NCI-H345 treated with DMSO at 0.1 percent for 48 hours (cell line): ENCODE measurements around the gene PCDHB6.
"Not testable (repeated sequence)": the region's sequence is repeated elsewhere in the genome, so short reads cannot be mapped to it uniquely, and the experiment has no call there.

Experiments used
- DNase-seq: peaks from one replicate; lab custom pipeline; 2025; ENCODE audit not compliant: unreplicated experiment; lab: John Stamatoyannopoulos, UW

The PCDHB6 gene

GRCh38 chr5:141149812-141150211, at the start of gene PCDHB6:
Gene PCDHB6, plus strand, starts transcription at chr5:141150057. Its CDS starts 201 bp downstream, at chr5:141150258.
- no peak for DNase-seq

DNA sequence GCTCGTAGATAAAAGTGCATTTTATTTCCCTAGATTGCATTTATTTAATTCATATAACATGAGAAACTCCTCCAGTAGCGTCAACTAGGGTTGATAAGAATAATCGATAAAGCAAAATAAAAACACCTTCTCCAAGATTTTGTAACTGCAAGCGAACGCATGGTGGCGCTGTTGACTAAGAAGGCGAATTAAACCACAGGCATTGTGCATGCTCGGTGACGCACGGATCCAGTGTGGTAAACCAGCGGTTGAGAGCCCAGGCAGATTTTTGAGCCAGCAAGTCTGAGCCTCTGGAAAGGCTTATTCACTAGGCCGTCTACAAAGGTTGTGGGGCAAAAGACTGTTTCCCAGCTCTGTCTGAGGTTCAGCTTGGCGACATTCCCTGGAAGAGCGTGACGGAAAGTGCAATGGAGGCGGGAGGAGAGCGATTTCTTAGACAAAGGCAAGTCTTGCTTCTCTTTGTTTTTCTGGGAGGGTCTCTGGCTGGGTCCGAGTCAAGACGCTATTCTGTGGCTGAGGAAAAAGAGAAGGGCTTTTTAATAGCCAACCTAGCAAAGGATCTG, 49.5 kb upstream of the PCDHB6 start, which contains the start of gene PCDHB3:
PCDHB3 (plus strand) TSS at position 231 of the 563 bp plus-strand sequence; CDS start at position 408, 177 bp downstream.
- peak; percentile 42 for DNase-seq

- DNase-seq: no peak
These were observed 48.8 kb upstream of the PCDHB6 start for GRCh38 chr5:141101059-141101458.

DNA sequence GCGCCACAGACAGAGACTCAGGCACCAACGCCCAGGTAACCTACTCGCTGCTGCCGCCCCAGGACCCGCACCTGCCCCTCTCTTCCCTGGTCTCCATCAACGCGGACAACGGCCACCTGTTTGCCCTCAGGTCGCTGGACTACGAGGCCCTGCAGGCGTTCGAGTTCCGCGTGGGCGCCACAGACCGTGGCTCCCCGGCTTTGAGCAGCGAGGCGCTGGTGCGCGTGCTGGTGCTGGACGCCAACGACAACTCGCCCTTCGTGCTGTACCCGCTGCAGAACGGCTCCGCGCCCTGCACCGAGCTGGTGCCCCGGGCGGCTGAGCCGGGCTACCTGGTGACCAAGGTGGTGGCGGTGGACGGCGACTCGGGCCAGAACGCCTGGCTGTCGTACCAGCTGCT, 47.8 kb upstream of the PCDHB6 start:
- not testable (repeated sequence) for DNase-seq

DNA sequence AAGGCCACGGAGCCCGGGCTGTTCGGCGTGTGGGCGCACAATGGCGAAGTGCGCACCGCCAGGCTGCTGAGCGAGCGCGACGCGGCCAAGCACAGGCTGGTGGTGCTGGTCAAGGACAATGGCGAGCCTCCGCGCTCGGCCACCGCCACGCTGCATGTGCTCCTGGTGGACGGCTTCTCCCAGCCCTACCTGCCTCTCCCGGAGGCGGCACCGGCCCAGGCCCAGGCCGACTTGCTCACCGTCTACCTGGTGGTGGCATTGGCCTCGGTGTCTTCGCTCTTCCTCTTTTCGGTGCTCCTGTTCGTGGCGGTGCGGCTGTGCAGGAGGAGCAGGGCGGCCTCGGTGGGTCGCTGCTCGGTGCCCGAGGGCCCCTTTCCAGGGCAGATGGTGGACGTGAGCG, 47.4 kb upstream of the PCDHB6 start:
- not testable (repeated sequence) for DNase-seq

GRCh38 chr5:141105350-141105749, 44.5 kb upstream of the PCDHB6 start:
- DNase-seq: no peak

- DNase-seq: no peak
These were observed 30.6 kb upstream of the PCDHB6 start for GRCh38 chr5:141119250-141119649.

DNA sequence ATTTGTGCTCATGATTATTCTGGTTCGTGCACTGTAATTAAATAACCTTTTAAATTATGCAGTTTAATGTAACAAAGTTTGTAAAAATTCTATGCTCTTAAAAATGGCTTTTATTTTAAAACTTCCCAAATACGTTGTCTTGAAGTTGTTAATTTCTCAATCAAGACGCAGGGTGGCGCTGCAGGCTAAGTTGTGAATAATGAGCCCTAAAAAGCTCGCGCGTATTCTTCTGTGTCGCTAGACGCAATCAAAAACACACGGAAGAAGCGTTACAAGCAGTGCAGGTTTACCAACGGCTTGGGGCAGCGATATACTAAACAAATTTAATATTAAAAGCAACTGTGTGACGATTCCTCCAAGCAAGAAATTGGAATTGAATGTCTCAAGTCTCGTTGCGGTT, 28.3 kb upstream of the PCDHB6 start, which contains the start of gene PCDHB4:
PCDHB4 (plus strand) TSS at position 256 of the 400 bp plus-strand sequence. CDS start 181 bp downstream, outside the sequence.
- DNase-seq: no peak

DNA sequence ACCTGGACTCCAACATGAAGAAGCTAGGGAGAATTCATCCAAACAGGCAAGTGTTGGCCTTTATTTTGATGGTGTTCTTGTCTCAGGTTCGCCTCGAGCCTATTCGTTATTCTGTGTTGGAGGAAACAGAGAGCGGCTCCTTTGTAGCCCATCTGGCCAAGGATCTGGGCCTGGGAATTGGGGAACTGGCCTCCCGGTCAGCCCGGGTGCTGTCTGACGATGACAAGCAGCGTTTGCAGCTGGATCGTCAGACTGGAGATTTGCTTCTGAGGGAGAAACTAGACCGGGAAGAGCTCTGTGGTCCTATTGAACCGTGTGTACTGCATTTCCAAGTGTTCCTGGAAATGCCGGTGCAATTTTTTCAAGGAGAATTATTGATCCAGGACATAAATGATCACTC, 27.9 kb upstream of the PCDHB6 start:
- no peak for DNase-seq

DNA sequence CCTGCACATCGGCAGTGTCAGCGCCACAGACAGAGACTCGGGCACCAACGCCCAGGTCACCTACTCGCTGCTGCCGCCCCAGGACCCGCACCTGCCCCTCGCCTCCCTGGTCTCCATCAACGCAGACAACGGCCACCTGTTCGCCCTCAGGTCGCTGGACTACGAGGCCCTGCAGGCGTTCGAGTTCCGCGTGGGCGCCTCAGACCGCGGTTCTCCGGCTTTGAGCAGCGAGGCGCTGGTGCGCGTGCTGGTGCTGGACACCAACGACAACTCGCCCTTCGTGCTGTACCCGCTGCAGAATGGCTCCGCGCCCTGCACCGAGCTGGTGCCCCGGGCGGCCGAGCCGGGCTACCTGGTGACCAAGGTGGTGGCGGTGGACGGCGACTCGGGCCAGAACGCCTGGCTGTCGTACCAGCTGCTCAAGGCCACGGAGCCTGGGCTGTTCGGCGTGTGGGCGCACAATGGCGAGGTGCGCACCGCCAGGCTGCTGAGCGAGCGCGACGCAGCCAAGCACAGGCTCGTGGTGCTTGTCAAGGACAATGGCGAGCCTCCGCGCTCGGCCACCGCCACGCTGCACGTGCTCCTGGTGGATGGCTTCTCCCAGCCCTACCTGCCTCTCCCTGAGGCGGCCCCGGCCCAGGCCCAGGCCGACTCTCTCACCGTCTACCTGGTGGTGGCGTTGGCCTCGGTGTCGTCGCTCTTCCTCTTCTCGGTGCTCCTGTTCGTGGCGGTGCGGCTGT, 26.3 kb upstream of the PCDHB6 start:
- DNase-seq: not testable (repeated sequence)

GRCh38 chr5:141127305-141127704, 22.6 kb upstream of the PCDHB6 start:
- DNase-seq: no peak

GRCh38 chr5:141135030-141135717, 14.7 kb upstream of the PCDHB6 start, which contains the start of gene PCDHB5:
Gene PCDHB5, plus strand, starts transcription at chr5:141135206. Its CDS starts 229 bp downstream, at chr5:141135435.
- DNase-seq: no peak

DNA sequence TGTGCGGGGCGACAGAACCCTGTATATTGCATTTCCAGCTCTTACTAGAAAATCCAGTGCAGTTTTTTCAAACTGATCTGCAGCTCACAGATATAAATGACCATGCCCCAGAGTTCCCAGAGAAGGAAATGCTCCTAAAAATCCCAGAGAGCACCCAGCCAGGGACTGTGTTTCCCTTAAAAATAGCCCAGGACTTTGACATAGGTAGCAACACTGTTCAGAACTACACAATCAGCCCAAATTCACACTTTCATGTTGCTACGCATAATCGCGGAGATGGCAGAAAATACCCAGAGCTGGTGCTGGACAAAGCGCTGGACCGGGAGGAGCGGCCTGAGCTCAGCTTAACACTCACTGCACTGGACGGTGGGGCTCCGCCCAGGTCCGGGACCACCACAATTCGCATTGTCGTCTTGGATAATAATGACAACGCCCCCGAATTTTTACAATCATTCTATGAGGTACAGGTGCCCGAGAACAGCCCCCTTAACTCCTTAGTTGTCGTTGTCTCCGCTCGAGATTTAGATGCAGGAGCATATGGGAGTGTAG, 14.1 kb upstream of the PCDHB6 start:
- DNase-seq: no peak

DNA sequence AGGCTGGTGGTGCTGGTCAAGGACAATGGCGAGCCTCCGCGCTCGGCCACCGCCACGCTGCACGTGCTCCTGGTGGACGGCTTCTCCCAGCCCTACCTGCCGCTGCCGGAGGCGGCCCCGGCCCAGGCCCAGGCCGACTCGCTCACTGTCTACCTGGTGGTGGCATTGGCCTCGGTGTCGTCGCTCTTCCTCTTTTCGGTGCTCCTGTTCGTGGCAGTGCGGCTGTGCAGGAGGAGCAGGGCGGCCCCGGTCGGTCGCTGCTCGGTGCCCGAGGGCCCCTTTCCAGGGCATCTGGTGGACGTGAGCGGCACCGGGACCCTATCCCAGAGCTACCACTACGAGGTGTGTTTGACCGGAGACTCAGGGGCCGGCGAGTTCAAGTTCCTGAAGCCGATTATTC, 12.5 kb upstream of the PCDHB6 start:
- DNase-seq: not testable (repeated sequence)

GRCh38 chr5:141150224-141150992, 551 bp downstream of the PCDHB6 start:
- DNase-seq: no peak

GRCh38 chr5:141150993-141151325, 1.1 kb downstream of the PCDHB6 start:
- no peak for DNase-seq

DNA sequence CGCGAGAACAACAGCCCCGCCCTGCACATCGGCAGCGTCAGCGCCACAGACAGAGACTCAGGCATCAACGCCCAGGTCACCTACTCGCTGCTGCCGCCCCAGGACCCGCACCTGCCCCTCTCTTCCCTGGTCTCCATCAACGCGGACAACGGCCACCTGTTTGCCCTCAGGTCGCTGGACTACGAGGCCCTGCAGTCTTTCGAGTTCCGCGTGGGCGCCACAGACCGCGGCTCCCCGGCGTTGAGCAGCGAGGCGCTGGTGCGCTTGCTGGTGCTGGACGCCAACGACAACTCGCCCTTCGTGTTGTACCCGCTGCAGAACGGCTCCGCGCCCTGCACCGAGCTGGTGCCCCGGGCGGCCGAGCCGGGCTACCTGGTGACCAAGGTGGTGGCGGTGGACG, 1.8 kb downstream of the PCDHB6 start:
- not testable (repeated sequence) for DNase-seq

- DNase-seq: not testable (repeated sequence)
These were observed 2.2 kb downstream of the PCDHB6 start for GRCh38 chr5:141152096-141152495.

DNA sequence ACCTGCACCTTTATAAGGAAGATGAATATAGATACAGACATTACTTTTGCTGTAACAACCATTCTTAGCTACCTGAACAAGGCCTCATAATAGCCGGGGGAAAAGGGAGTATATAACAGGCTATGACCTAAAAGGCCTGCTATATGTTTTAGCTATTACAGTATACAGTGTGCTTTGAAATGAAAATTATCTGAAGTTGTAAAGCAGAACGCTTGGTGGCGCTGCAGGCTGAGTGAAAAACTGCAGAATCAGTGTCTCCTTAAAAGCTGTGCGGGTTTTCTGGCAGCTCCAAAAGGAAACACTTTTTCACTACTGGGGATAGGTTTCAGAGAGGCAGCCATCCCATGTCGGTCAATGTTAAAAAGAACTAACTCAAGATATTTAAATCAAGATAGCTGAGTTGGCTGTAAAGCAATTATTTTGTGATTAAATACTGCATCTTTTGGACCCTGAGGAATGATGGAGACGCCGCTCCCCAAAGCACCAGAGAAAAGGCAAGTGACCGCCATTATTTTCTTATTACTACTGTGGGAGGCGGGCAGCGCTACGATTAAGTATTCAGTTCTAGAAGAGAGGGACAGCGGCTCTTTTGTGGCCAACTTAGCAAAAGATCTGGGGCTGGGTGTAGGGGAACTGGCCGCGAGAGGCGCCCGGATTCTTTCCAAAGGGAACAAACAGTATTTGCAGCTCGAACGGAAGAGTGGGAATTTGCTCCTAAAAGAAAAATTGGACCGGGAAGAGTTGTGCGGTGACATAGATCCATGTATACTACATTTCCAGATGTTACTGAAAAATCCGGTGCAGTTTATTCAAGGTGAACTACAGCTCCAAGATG, 5.9 kb downstream of the PCDHB6 start:
- DNase-seq: no peak

DNA sequence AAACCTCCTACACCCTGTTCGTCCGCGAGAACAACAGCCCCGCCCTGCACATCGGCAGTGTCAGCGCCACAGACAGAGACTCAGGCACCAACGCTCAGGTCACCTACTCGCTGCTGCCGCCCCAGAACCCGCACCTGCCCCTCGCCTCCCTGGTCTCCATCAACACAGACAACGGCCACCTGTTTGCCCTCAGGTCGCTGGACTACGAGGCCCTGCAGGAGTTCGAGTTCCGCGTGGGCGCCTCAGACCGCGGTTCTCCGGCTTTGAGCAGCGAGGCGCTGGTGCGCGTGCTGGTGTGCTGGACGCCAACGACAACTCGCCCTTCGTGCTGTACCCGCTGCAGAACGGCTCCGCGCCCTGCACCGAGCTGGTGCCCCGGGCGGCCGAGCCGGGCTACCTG, 7.5 kb downstream of the PCDHB6 start:
- DNase-seq: not testable (repeated sequence)
